Natural killer cell (primary cell): Measurements from ENCODE around the gene SIAH1. TPM values are rescaled to one million over a fixed set of nuclear protein-coding genes. Genes with fewer than 3 reads are reported as not detected.
"Not testable (repeated sequence)": the region's sequence is repeated elsewhere in the genome, so short reads cannot be mapped to it uniquely, and the experiment has no call there.

ENCODE experiments used
- ATAC-seq, 3 donors: fragments of 150-1000 bp in 2 of 3; fragments of 200-7000 bp in 1 of 3; cut with Tn5 transposase; 1 replicate in 1 of 3; 2 replicates in 2 of 3; pipeline ENCODE4 v1.10.0; 2021; ENCODE audit warnings: mild to moderate bottlenecking in 2 of 3, moderate library complexity in 2 of 3
- DNase-seq, 2 donors: peaks; one replicate each; pipeline versions ENCODE4 v3.0.0 to v3.0.0-alpha.2; 2013 to 2021; ENCODE audit warnings: mixed read lengths in 1 of 2
- H3K27ac ChIP-seq: one replicate; pipeline ENCODE4 v1.5.1; 2013; ENCODE audit warnings: mild to moderate bottlenecking, low read length
- H3K27me3 ChIP-seq: one replicate; pipeline ENCODE4 v1.6.1; 2013; ENCODE audit warnings: low read length; ENCODE audit not compliant: control insufficient read depth, insufficient read depth
- H3K36me3 ChIP-seq: one replicate; pipeline ENCODE4 v1.6.1; 2013; ENCODE audit warnings: low read length; ENCODE audit not compliant: control insufficient read depth, insufficient read depth
- H3K4me1 ChIP-seq: one replicate; pipeline ENCODE4 v1.6.1; 2013; ENCODE audit warnings: low read length; ENCODE audit not compliant: control insufficient read depth, insufficient read depth
- H3K4me3 ChIP-seq: one replicate; pipeline ENCODE4 v1.5.1; 2013; ENCODE audit warnings: low read length
- H3K9me3 ChIP-seq: one replicate; pipeline ENCODE4 v1.6.1; 2013; ENCODE audit warnings: low read length; ENCODE audit not compliant: control insufficient read depth, insufficient read depth
- H3K27ac Mint-ChIP-seq, 2 donors: one replicate each; pipeline ENCODE4 v1.8.0; 2022; ENCODE audit warnings: mild to moderate bottlenecking in 2 of 2, mixed read lengths in 2 of 2, moderate library complexity in 1 of 2
- H3K27me3 Mint-ChIP-seq, 2 donors: one replicate each; pipeline ENCODE4 v1.8.0; 2022; ENCODE audit warnings: low read depth in 2 of 2, mixed read lengths in 2 of 2
- H3K36me3 Mint-ChIP-seq: one replicate; pipeline ENCODE4 v1.8.0; 2022; ENCODE audit warnings: mixed read lengths
- H3K4me1 Mint-ChIP-seq, 2 donors: one replicate each; pipeline ENCODE4 v1.8.0; 2022; ENCODE audit warnings: mixed read lengths in 2 of 2
- H3K4me3 Mint-ChIP-seq: one replicate; pipeline ENCODE4 v1.8.0; 2022; ENCODE audit warnings: mild to moderate bottlenecking, moderate library complexity, mixed read lengths
- H3K9me3 Mint-ChIP-seq, 2 donors: one replicate each; pipeline ENCODE4 v1.8.0; 2022; ENCODE audit warnings: mixed read lengths in 2 of 2
- CTCF ChIP-seq: fragments of 200-600 bp; IDR thresholded peaks from one replicate; pipeline ENCODE4 v1.8.0; 2022; ENCODE audit warnings: antibody characterized with exemption
- WGBS: methylation state at CpG from one replicate; pipeline ENCODE4 v1.1.7; 2013; ENCODE audit warnings: missing lambda C conversion rate; ENCODE audit not compliant: insufficient coverage; 5-methylcytosine and 5-hydroxymethylcytosine counted together
- intact Hi-C: fragments of 100-400 bp; cut with micrococcal nuclease; formaldehyde crosslinking; loops from one replicate; pipeline ENCODE4 v1.14.2; 2022
- total RNA-seq, 4 donors: library from RNA; stranded (reverse); fragments of 120-200 nt in 1 of 4; gene quantifications; one replicate each; pipeline versions ENCODE4 v1.2.3 to v1.2.4, GENCODE V29; 2013 to 2022

SIAH1 gene
- total RNA-seq, 3 donors from 2014 or later (not counting 1 experiment from before 2014, with no cell fraction given) = 52.9 to 57.7 (median 55.5) TPM

GRCh38 chr16:48408688-48409087, 23.5 kb upstream of the SIAH1 start:
- DNase-seq (no peak), ATAC-seq (no peak)
- H3K9me3 Mint-ChIP-seq = no peaks in the 10 kb centered on the region
- TF ChIP-seq CTCF = no peak
- H3K4me3 ChIP-seq = no peak overlapping the region
- intact Hi-C loops = no loop called here
- no peak overlapping the region for H3K27ac Mint-ChIP-seq
- no peaks in the 10 kb centered on the region for H3K4me1 Mint-ChIP-seq
- H3K27me3 ChIP-seq = no peaks in the 10 kb centered on the region
- peaks cover 0 to 3% of the 10 kb centered on the region in 2 donors for H3K27me3 Mint-ChIP-seq
- no peaks in the 10 kb centered on the region for H3K9me3 ChIP-seq
- no peak overlapping the region for H3K4me3 Mint-ChIP-seq
- H3K27ac ChIP-seq = no peak overlapping the region
- H3K36me3 ChIP-seq = no peaks in the 10 kb centered on the region
- H3K4me1 ChIP-seq = no peaks in the 10 kb centered on the region
- no peaks in the 10 kb centered on the region for H3K36me3 Mint-ChIP-seq
- WGBS = 86% methylated on average over 7 of the region's 7 CpGs

DNA sequence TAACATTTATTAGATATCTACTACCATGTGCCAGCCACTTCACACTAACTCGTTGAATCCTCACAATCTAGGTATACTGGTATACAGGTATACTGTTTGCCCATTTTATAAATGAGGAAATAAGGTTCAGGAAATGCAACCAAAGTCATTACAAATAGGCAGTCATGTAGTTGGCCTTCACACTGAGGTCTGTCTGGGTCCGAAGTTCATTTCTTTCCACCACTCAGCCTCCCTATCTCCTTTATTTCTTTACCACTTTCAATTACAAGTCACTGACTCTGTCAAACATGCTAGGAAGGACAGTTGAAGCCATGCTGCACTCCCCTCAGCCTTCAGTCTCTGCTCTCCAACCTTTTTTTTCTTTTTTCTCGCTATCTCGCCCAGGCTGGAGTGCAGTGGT, 20.7 kb upstream of the SIAH1 start:
- 95% methylated on average over 3 of the region's 4 CpGs for WGBS

DNA sequence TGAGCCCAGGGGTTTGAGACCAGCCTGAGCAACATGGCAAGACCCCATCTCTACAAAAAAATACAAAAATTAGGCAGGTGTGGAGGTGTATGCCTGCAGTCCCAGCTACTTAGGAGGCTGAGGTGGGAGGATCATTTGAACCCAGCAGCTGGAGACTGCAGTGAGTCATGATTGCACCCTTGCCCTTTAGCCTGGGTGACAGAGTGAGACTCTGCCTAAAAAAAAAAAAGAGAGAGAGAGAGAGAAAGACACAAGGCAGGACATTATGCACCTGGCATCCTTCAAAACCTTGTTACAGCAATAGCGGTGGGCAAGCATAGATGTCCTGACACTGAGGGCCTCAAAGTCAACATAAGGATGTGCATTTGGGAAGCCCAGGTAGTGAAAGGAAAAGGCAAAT, 19.9 kb upstream of the SIAH1 start:
- Mint-ChIP-seq H3K27ac (no peak overlapping the region), H3K4me3 (no peak overlapping the region), H3K4me1 (peaks cover 0 to 7% of the 10 kb centered on the region in 2 donors), H3K36me3 (no peaks in the 10 kb centered on the region), H3K27me3 (no peaks in the 10 kb centered on the region), H3K9me3 (no peaks in the 10 kb centered on the region)
- Histone ChIP-seq H3K4me1 (no peaks in the 10 kb centered on the region), H3K27ac (no peak overlapping the region), H3K36me3 (no peaks in the 10 kb centered on the region), H3K4me3 (no peak overlapping the region), H3K27me3 (no peaks in the 10 kb centered on the region), H3K9me3 (no peaks in the 10 kb centered on the region)
- no peak for ATAC-seq
- no peak for TF ChIP-seq CTCF
- WGBS = 100% methylated on average over 1 of the region's 1 CpG
- intact Hi-C loops = no loop called here
- no peak for DNase-seq

More for the DNA sequence above, 20.7 kb upstream of the SIAH1 start:
- intact Hi-C loops = no loop called here
- ATAC-seq = no peak
- no peaks in the 10 kb centered on the region for H3K9me3 Mint-ChIP-seq
- TF ChIP-seq CTCF = no peak
- H3K4me3 ChIP-seq = no peak overlapping the region
- no peak for DNase-seq
- H3K36me3 Mint-ChIP-seq = no peaks in the 10 kb centered on the region
- H3K27me3 Mint-ChIP-seq = no peaks in the 10 kb centered on the region
- H3K4me3 Mint-ChIP-seq = no peak overlapping the region
- no peak overlapping the region for H3K27ac Mint-ChIP-seq
- no peaks in the 10 kb centered on the region for H3K9me3 ChIP-seq
- H3K27me3 ChIP-seq = no peaks in the 10 kb centered on the region
- H3K4me1 Mint-ChIP-seq = peaks cover 0 to 7% of the 10 kb centered on the region in 2 donors
- H3K27ac ChIP-seq = no peak overlapping the region
- no peaks in the 10 kb centered on the region for H3K4me1 ChIP-seq
- no peaks in the 10 kb centered on the region for H3K36me3 ChIP-seq

GRCh38 chr16:48402547-48402946, 17.3 kb upstream of the SIAH1 start:
- H3K27me3 Mint-ChIP-seq, H3K27ac ChIP-seq, intact Hi-C loops, H3K4me1 ChIP-seq, H3K27ac Mint-ChIP-seq, H3K36me3 Mint-ChIP-seq, H3K27me3 ChIP-seq, H3K36me3 ChIP-seq, H3K9me3 ChIP-seq, H3K4me3 ChIP-seq, H3K9me3 Mint-ChIP-seq, DNase-seq, H3K4me3 Mint-ChIP-seq, ATAC-seq, H3K4me1 Mint-ChIP-seq: not testable (repeated sequence)
- WGBS = 93% methylated on average over 7 of the region's 8 CpGs
